Psoas muscle (tissue), 8 donors: ENCODE data around the gene AACS. TPM values are rescaled to one million over a fixed set of nuclear protein-coding genes. Genes with fewer than 3 reads are reported as not detected.
A peak's percentile ranks its signal among the peaks of the same experiment; 100 is the strongest.

Experiments
- ATAC-seq, 4 donors: fragments of 200-7000 bp; cut with Tn5 transposase; one replicate each; pipeline ENCODE4 v1.9.1; 2020; ENCODE audit warnings: moderate library complexity in 3 of 4, mild to moderate bottlenecking in 2 of 4
- DNase-seq, 2 donors: peaks; one replicate each; pipeline ENCODE4 v3.0.0-alpha.2; 2020
- H3K27ac ChIP-seq: fragments of 200-600 bp; one replicate; pipeline ENCODE4 v1.8.0; 2022
- H3K27me3 ChIP-seq, 3 donors: fragments of 200-600 bp in 1 of 3; one replicate each; pipeline versions ENCODE4 v1.6.1 to v1.8.0; 2013 to 2022; ENCODE audit warnings: low read length in 2 of 3, mild to moderate bottlenecking in 2 of 3, moderate library complexity in 1 of 3; ENCODE audit not compliant: insufficient read depth in 3 of 3
- H3K36me3 ChIP-seq, 2 donors: fragments of 200-600 bp in 1 of 2; one replicate each; pipeline versions ENCODE4 v1.6.1 to v1.8.0; 2013 to 2022; ENCODE audit warnings: low read depth in 1 of 2, mild to moderate bottlenecking in 1 of 2, moderate library complexity in 1 of 2; ENCODE audit not compliant: insufficient read depth in 1 of 2
- H3K4me1 ChIP-seq: fragments of 200-600 bp; one replicate; pipeline ENCODE4 v1.8.0; 2022
- H3K4me3 ChIP-seq: fragments of 200-600 bp; one replicate; pipeline ENCODE4 v1.8.0; 2022; ENCODE audit warnings: mild to moderate bottlenecking
- H3K9me3 ChIP-seq: fragments of 200-600 bp; one replicate; pipeline ENCODE4 v1.8.0; 2022
- CTCF ChIP-seq: fragments of 200-600 bp; IDR thresholded peaks from one replicate; pipeline ENCODE4 v1.8.0; 2022; ENCODE audit warnings: antibody characterized with exemption
- WGBS, 3 donors: extraction: QIAGEN DNeasy Blood & Tissue Kit; methylation state at CpG; one replicate each; pipeline versions ENCODE4 v1.1.6 to v1.1.7; 2013; 5-methylcytosine and 5-hydroxymethylcytosine counted together
- intact Hi-C, 2 donors: fragments of 100-400 bp; cut with DNase I; formaldehyde crosslinking; loops; one replicate each; pipeline versions ENCODE4 v1.11.0 to v1.14.2; 2022
- polyA plus RNA-seq, 3 donors: library from polyadenylated mRNA; stranded (reverse); fragments of 200-250 nt; gene quantifications; one replicate each; pipeline ENCODE4 v1.2.3, GENCODE V29; 2013
- total RNA-seq, 4 donors: library from RNA; stranded (reverse); fragmentation: NEBNext Ultra II Directional in 2 of 4; extraction: Animal tissue kit (Norgen Biotek cat#: 25700) in 2 of 4; gene quantifications; one replicate each; pipeline versions ENCODE4 v1.2.1 to v1.2.4, GENCODE V29; 2021 to 2023
- donor health status: healthy with polysubstance abuse.
- donor health status: DM: no; HTN: no; CAD: no; lungs with moderate emphysema.
- donor health status: Bipolar disorder and iron deficiency.
- donor health status: healthy.
- donor health status: DM: yes; HTN: yes; CAD: no.
- donor health status: DM: no; HTN: no; CAD: no.
- donor health status: DM: no; HTN: no; CAD: no.
- donor health status: DM: yes; HTN: yes; CAD: no.

The AACS gene
- total and polyA plus RNA-seq, 7 donors: 3.2 to 9.5 (median 5.7) TPM

- peaks cover 0 to 10% of the 10 kb centered on the region in 2 donors for H3K36me3 ChIP-seq
- TF ChIP-seq CTCF: no peak
- H3K27ac ChIP-seq: no peak overlapping the region
- ATAC-seq (no peak), DNase-seq (no peak)
- no peaks in the 10 kb centered on the region for H3K4me1 ChIP-seq
- H3K27me3 ChIP-seq: no peaks in the 10 kb centered on the region
- H3K9me3 ChIP-seq: no peaks in the 10 kb centered on the region
- H3K4me3 ChIP-seq: no peak overlapping the region
- intact Hi-C loops: no loop called here
- 87 to 93% (median 91%) methylated on average over 9 of the region's 9 CpGs for WGBS, 3 donors
These were observed 23.8 kb downstream of the AACS start for GRCh38 chr12:125089083-125089482.

- Histone ChIP-seq H3K4me1 (no peaks in the 10 kb centered on the region), H3K27ac (no peak overlapping the region), H3K9me3 (no peaks in the 10 kb centered on the region), H3K4me3 (no peak overlapping the region), H3K27me3 (no peaks in the 10 kb centered on the region), H3K36me3 (peaks cover 0 to 10% of the 10 kb centered on the region in 2 donors)
- intact Hi-C loops: no loop called here
- ATAC-seq (no peak), DNase-seq (no peak)
- WGBS, 3 donors: 97 to 100% (median 100%) methylated on average over 1 of the region's 1 CpG
- no peak for TF ChIP-seq CTCF
These were observed 24.4 kb downstream of the AACS start for GRCh38 chr12:125089626-125090025.

DNA sequence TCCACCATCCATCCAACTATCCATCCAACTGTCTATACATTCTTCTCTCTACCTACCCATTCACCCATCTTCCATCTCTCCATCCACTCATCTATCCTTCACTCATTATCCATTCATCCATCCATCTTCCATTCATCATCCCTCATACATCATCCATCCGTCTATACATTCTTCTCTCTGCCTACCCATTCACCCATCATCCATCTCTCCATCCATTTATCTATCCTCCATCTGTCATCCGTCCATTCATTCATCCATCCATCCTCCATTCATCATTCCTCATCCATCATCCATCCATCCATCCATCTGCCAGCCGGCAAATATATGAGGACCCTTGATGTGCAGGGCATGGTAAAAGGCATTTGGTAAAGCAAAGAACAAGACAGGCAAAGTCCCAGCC lies 25.2 kb downstream of the AACS start:
- ATAC-seq (no peak), DNase-seq (no peak)
- Histone ChIP-seq H3K4me3 (no peak overlapping the region), H3K9me3 (no peaks in the 10 kb centered on the region), H3K36me3 (peaks cover 0 to 6% of the 10 kb centered on the region in 2 donors), H3K27me3 (no peaks in the 10 kb centered on the region), H3K4me1 (no peaks in the 10 kb centered on the region), H3K27ac (no peak overlapping the region)
- 96 to 99% (median 98%) methylated on average over 3 of the region's 3 CpGs for WGBS, 3 donors
- intact Hi-C loops: no loop called here
- TF ChIP-seq CTCF: no peak

DNA sequence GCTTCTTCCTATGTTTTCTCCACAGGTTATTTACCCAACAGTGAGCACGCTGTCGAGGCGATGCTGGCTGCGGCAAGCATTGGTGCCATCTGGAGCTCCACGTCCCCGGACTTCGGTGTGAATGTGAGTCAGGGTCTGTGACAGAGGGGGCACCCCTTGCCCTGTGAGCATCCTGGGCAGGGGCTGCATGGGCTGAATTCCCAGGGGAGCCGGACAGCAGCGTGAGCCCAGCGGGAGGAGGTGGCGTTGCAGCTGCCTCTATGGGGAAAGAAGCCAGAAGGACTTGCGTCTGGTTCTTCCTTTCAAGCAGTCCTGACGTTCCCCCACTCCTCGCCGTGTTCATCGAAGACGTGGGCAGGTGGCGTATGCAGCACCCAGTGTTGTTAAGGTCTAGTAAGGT lies 26.2 kb downstream of the AACS start:
- no peaks in the 10 kb centered on the region for H3K9me3 ChIP-seq
- H3K27me3 ChIP-seq: no peaks in the 10 kb centered on the region
- no peak for TF ChIP-seq CTCF
- no peak overlapping the region for H3K27ac ChIP-seq
- WGBS, 3 donors: 94 to 97% (median 95%) methylated on average over 18 of the region's 18 CpGs
- DNase-seq (no peak), ATAC-seq (no peak)
- peaks cover 0 to 6% of the 10 kb centered on the region in 2 donors for H3K36me3 ChIP-seq
- H3K4me3 ChIP-seq: no peak overlapping the region
- intact Hi-C loops: no loop called here
- no peaks in the 10 kb centered on the region for H3K4me1 ChIP-seq

GRCh38 chr12:125092108-125092871 lies 27.1 kb downstream of the AACS start:
- intact Hi-C loops: no loop called here

More at GRCh38 chr12:125092108-125092871, 27.1 kb downstream of the AACS start:
- H3K9me3 ChIP-seq: no peaks in the 10 kb centered on the region
- WGBS, 3 donors: 80 to 83% (median 82%) methylated on average over 17 of the region's 17 CpGs
- H3K4me1 ChIP-seq: no peaks in the 10 kb centered on the region
- no peak overlapping the region for H3K27ac ChIP-seq
- no peak overlapping the region for H3K4me3 ChIP-seq
- H3K27me3 ChIP-seq: no peaks in the 10 kb centered on the region
- no peak for TF ChIP-seq CTCF
- peaks cover 0 to 6% of the 10 kb centered on the region in 2 donors for H3K36me3 ChIP-seq
- ATAC-seq: peak in 1 of 4 donors; percentile 5
- DNase-seq: no peak
